SH-SY5Y (cell line): ENCODE measurements around the gene ADORA1.

Experiments used
- GATA2 ChIP-seq: IDR thresholded peaks from 2 replicates; pipeline ENCODE4 v1.6.1; 2011; ENCODE audit warnings: mild to moderate bottlenecking, low read depth, low read length
- GATA3 ChIP-seq: IDR thresholded peaks from 2 replicates; pipeline ENCODE4 v1.6.1; 2011; ENCODE audit warnings: low read depth, mild to moderate bottlenecking, low read length, moderate library complexity

ADORA1 gene

GRCh38 chr1:203161175-203161574, 33.6 kb downstream of the ADORA1 start:
- TF ChIP-seq GATA3 (no peak), GATA2 (no peak)

DNA sequence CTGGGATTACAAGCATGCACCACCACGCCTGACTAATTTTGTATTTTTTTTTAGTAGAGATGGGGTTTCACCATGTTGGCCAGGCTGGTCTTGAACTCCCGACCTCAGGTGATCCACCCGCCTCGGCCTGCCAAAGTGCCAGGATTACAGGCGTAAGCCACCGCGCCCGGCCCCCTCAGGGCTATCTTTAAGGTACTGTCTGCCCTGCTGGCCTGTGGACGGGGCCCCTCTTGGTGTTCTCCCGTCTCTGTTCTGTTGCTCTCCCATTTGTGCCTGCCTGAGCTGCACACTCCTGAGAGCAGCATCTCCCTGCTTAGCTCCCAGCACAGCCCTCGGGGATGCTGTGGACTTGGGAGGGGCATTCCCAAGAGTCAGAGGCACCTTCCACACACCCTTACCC, 34.2 kb downstream of the ADORA1 start:
- TF ChIP-seq GATA3 (no peak), GATA2 (no peak)

- no peak for TF ChIP-seq GATA2
- no peak for TF ChIP-seq GATA3
Observed at GRCh38 chr1:203162403-203162802, 34.9 kb downstream of the ADORA1 start.

DNA sequence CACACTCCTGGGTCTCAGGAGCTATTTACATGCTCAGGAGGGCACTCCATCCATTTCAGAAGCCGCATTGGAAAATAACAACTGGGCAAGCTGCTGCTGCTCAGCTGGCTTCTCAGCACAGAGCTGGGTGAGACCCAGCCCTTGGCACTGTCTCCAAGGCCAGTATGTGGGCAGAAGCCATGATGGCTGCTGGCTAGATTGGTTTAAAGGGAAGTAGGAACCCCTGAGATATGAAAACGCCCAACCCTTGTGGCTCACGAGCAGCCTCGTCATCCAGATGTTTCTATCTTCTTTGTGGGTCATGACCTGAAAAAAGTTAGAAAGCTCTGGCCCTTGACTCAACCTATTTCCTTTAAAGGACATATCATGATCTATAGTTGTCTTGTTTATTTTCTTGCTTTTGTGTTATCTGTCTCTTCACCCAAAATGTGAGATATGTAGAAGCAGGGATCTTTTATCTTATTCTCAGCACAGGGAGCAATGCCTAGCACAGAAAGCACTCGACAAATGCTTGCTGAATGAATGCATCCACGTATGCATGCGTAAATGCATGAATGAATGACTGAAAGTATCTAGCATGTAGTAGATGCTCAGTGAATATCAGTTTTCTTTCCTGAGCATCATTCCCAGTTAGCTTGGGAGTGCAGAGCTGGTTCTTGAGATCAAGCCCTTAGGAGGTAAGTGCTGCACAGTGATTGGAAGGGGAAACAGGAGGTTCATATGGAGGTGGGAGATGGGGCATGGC, 36.5 kb downstream of the ADORA1 start:
- no peak for TF ChIP-seq GATA2

DNA sequence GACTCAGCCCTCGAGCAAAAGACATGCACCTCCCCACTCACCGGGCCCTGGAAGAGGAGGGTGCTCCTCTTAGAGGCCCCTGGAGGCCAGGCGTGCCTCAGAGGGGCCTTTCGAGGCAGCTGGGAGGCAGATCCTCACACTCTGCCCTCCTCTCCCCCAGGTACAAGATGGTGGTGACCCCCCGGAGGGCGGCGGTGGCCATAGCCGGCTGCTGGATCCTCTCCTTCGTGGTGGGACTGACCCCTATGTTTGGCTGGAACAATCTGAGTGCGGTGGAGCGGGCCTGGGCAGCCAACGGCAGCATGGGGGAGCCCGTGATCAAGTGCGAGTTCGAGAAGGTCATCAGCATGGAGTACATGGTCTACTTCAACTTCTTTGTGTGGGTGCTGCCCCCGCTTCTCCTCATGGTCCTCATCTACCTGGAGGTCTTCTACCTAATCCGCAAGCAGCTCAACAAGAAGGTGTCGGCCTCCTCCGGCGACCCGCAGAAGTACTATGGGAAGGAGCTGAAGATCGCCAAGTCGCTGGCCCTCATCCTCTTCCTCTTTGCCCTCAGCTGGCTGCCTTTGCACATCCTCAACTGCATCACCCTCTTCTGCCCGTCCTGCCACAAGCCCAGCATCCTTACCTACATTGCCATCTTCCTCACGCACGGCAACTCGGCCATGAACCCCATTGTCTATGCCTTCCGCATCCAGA, 37.7 kb downstream of the ADORA1 start:
- TF ChIP-seq GATA3 = no peak
- TF ChIP-seq GATA2 = no peak

GRCh38 chr1:203165800-203166161, 38.3 kb downstream of the ADORA1 start:
- no peak for TF ChIP-seq GATA3
- TF ChIP-seq GATA2 = no peak

- no peak for TF ChIP-seq GATA2
- no peak for TF ChIP-seq GATA3
Observed at GRCh38 chr1:203166192-203166940, 38.8 kb downstream of the ADORA1 start.

DNA sequence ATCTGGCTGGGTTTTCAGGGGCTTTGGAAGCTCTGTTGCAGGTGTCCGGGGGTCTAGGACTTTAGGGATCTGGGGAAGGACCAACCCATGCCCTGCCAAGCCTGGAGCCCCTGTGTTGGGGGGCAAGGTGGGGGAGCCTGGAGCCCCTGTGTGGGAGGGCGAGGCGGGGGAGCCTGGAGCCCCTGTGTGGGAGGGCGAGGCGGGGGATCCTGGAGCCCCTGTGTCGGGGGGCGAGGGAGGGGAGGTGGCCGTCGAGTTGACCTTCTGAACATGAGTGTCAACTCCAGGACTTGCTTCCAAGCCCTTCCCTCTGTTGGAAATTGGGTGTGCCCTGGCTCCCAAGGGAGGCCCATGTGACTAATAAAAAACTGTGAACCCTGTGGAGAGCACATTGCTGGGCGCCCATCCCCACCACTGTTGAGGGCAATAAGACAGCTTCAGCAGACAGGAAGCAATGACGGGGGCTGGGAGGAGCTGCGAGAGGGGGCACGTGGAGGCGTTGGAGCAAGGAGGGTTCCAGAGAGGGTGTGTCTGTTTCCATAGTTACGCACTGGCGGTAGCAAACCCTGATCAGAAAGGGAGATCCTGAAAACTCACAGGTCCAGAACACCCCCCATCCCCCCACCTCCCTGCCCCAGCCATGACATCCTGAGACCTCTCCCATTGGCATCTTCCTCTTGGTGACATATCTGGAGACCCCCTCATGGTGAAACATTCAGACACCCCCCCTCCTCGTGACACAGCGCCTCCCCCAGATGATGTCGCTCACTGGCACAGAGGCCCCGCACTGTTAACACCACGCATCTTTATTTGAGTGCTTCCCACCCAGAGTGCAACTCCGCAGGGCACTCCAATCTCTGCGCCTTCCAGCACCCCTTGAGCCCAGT, 39.7 kb downstream of the ADORA1 start:
- no peak for TF ChIP-seq GATA3
- TF ChIP-seq GATA2 = no peak

DNA sequence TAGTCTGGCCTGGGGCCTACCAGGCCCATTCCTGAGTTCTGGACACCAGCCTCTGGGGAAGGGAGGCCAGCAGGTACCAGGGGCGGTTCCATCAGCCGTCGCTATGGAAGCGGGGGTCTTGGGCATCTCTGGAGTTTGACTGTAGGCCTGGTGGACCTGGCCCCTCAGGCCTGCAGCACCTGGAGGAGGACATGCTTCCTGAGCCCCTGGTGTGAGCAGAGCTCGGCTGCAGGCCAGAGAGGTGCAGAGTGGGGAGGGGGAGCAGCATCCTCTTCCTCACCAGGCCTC, 40.3 kb downstream of the ADORA1 start:
- TF ChIP-seq GATA3 = no peak
- no peak for TF ChIP-seq GATA2

- TF ChIP-seq GATA2 (no peak), GATA3 (no peak)
Observed at GRCh38 chr1:203168256-203168786, 40.8 kb downstream of the ADORA1 start.

DNA sequence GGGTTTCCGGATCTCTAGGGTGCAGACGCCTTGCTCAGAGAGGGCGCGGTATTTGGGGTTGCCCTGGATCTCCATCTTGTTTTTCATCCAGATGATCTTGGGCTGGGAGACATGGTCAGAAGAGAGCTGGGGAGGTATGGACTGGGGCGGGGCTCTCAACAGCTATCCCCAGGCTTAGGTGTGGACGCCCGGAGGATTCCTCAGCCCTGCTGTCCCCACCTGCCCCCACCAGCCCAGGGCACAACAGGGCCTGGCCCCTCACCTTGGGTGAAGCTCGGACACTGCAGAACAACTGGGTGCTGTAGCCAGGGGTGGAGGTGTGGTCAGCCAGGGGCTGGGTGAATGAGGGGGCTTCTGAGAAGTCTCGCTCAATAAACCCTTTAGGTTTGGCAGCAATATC, 41.5 kb downstream of the ADORA1 start:
- TF ChIP-seq GATA2 (no peak), GATA3 (no peak)

- no peak for TF ChIP-seq GATA2
- TF ChIP-seq GATA3 = no peak
Observed at GRCh38 chr1:203169770-203170520, 42.4 kb downstream of the ADORA1 start.
